Endothelial cell of hepatic sinusoid (primary cell): Measurements from ENCODE around the gene SNRNP70.

Experiments used
- in situ Hi-C: cut with HindIII; loops from 2 replicates; pipeline ENCODE4 v1.10.0; 2017; ENCODE audit warnings: low sequenced_read_pairs

The SNRNP70 gene

GRCh38 chr19:49141352-49141751 lies 56.1 kb downstream of the SNRNP70 start:
- in situ Hi-C loops: no loop called here

- in situ Hi-C loops: no loop called here
Measured at GRCh38 chr19:49142866-49143335, 57.6 kb downstream of the SNRNP70 start.

DNA sequence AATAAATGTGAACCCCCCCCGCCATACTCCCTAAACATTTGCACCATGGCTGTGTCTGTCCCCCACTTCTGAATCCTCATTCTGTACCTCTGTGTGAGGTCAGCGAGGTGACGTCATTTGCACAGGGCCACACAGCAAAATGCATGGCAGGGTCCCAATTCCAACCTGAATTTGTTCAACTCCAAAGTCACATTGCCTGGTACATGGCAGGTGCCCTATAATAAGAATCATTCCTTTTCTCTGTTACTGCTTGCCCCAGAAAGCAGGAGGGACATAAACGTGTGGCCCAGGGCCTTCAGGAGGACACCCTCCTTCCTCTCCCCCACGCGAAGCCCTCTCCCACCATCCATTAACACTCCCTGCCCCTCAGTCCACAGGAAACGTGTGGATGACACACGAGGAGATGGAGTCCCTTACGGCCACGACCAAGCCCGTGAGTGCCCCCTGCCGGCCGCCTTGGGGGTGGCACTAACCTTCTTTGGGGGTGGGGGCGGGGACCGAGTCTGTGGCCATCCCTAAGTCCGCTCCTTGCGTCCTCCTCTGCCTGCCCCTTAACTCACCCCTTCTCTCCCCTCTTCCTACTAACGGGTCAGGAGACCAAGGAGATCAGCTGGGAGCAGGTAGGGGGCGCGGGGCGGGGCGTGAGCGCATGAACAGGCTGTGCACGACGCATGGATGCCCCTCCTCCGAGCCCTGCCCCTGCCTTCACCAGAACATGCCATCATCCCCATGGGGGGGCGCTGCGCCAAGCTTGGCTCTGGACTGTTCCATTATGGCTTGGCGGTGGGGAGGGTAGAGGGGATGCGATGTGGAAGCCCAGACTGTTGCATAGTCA lies 60.5 kb downstream of the SNRNP70 start:
- in situ Hi-C loops: loop anchor here (5.0 kb wide), 1 partner anchor 52 kb away; no protein-coding TSS in a partner anchor

- in situ Hi-C loops: loop anchor here (5.0 kb wide), 1 partner anchor 51 kb away; no protein-coding TSS in a partner anchor
Measured at GRCh38 chr19:49146408-49146770, 61.1 kb downstream of the SNRNP70 start.

- in situ Hi-C loops: loop anchor here (5.0 kb wide), 1 partner anchor 49 kb away; no protein-coding TSS in a partner anchor
Measured at GRCh38 chr19:49148044-49148682, 62.9 kb downstream of the SNRNP70 start.

- in situ Hi-C loops: loop anchor here (5.0 kb wide), 1 partner anchor 48 kb away; no protein-coding TSS in a partner anchor
Measured at GRCh38 chr19:49148784-49149651, 63.8 kb downstream of the SNRNP70 start.

DNA sequence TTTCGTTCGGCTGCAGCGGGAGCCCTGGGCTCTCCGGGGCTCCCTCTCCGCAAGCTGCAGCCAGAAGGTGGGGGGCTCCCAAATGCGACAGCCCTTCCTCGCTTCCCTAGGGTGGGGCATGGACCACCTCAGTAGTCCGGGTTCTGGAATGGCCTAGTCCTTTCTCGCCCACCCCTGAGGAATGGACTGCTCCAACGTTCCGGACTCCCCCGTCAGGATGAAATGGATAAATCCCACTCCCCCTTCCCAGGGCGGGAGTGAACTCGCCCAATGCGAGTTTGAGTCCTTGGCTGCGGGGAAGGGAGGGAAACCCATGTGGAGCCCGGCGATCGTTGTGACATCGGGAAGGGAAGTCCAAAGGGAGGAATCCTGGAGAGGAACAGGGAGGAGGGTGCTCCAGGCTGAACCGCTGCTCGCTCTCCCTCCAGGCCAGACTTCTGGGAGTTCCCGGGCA lies 64.4 kb downstream of the SNRNP70 start:
- in situ Hi-C loops: loop anchor here (5.0 kb wide), 1 partner anchor 48 kb away; no protein-coding TSS in a partner anchor

GRCh38 chr19:49150106-49150943 lies 65.1 kb downstream of the SNRNP70 start:
- in situ Hi-C loops: no loop called here

DNA sequence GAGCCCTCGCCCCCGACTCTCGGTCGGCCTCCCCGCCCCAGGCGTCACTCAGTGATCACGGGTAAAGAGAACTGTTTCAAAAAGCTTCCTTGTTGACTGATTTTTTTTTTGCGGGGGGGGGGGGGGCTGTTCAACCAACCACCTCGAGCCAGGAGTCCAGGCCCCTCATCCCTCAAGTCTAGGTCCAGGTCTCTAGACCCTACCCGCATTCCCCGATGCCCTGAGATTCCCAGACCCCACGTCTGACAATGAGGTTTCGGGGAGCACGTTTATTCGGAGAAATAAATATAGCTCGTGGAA lies 65.6 kb downstream of the SNRNP70 start:
- in situ Hi-C loops: no loop called here

- in situ Hi-C loops: no loop called here
Measured at GRCh38 chr19:49151267-49152118, 66.2 kb downstream of the SNRNP70 start.

DNA sequence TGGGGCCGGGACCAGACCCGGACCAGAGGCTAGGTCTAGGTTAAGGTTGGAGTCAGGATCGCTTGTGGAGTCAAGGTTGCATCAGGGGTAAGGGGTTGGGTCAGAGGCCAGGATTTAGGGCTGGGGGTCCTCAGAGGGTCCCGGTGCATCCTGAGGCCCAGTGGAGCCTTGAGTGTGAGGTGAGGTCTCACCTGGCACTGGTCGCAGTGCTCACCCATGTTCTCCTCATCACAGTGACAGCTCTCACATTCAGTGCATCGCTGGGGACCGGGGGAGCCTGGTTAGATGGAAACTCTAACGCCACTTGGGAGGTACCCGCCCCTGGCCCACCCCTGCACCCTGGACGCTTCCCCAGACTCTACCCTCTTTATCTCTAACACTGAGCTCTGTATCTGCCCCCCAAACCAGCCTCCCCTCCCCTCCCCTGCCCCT lies 66.9 kb downstream of the SNRNP70 start:
- in situ Hi-C loops: no loop called here

DNA sequence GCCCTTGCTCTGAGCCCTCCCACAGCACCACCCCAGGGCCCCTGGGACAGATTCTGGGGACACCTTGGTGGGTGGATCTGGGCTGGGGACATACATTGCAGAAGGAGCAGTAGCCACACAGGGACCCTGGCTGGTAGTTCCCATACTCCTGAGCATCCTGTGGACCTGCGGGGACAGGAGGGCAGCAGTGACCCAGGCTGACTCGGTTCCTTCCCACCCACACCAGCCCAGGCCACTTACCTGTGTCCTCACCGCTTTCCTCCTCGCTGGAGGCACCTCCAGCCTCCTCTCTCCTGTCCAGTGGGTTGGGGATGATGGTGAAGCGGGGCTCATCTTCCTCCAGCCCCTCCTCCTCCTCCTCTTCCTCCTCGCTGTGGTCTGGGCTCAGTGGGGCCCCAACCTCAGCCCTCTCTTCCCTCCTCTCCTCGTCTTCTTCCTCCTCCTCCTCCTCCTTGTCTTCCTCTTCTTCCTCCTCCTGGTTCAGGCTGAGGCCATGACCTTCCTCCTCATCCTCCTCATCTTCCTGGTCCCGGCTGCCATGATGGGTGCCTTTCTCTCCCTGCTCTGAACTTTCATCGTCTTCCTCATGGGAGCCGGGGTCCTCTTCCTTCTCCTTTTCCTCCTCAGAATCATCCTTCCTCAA lies 68.0 kb downstream of the SNRNP70 start:
- in situ Hi-C loops: no loop called here

DNA sequence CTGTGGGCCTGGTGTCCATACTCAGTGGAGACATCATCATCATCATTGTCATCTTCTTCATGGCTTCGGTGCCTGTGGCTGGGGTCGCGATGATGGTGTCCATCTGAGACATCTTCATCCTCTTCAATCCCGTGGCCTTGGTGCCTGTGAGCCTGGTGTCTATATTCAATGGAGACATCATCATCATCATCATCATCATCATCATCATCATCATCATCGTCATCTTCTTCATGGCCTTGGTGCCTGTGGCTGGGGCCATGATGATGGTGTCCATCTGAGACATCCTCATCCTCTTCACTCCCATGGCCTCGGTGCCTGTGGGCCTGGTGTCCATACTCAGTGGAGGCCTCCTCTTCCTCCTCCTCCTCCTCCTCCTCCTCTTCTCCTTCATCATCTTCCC lies 69.0 kb downstream of the SNRNP70 start:
- in situ Hi-C loops: no loop called here

DNA sequence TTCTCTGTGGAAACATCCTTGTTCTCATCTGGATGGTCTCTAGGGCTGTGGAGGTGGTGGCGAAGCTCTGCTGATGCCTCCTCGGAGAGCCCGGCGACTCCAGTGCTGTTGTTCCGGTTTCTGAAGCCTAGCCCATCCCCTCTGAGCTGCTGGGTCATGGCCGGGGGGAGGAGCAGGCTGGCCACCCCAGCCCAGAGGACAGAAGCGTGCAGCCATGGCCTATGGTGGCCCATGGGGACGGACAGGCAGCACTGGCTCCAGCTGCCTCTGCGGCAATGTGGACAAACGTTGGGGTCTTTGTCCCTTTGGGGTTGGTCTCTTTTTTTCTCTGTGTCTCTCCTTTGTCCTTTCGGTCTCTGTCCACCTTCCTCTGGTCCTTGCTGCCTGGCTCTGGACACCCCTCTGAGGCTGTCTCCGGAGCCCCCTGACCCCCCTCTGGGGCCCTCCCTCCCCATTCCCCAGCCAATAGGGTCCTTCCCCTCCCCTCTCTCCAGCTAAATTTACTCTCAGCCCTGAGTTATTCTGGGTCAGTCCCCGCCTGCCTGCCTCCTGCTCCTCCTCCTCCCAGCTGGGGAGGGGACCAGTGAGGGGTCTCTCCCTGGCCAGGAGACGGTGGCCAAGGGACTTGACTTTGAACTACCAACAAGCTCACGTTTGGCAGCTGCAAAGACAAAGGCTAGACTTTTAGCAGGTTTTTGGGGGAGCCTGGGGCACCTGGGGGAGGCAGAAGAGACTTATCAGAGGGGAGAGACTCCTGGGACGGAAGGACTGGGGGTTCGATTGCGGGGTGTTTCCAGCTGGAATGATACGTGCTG lies 70.0 kb downstream of the SNRNP70 start, which contains the start of gene HRC:
Gene HRC (minus strand): TSS at position 392 of the 815 bp plus-strand sequence. CDS start 159 bp downstream, at position 233.
- in situ Hi-C loops: no loop called here

DNA sequence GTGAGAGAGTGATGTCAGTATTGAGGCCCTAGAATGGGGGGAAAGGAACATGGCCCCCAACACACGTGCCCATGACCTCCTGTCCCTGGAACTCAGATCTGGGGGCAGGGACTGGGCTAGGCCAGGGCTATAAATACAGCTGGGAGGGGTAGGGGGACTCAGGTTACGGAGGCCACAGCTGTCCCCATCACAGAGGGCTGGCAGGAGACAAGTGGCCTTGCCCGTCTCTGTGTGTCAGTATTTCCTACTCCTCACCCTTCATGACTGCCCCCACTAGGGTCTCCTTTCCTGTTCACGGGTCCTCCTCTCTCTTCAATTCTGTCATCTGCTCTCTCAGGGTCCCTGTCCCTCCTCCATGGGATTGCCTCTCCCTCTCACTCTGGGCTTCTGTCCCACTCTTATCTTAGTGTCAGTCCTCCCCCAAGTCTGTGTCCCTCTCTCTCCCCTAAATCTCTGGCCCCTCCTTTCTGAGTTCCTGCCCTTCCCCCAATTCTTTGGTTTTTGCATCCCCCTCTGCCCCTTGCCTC lies 70.6 kb downstream of the SNRNP70 start:
- in situ Hi-C loops: no loop called here

DNA sequence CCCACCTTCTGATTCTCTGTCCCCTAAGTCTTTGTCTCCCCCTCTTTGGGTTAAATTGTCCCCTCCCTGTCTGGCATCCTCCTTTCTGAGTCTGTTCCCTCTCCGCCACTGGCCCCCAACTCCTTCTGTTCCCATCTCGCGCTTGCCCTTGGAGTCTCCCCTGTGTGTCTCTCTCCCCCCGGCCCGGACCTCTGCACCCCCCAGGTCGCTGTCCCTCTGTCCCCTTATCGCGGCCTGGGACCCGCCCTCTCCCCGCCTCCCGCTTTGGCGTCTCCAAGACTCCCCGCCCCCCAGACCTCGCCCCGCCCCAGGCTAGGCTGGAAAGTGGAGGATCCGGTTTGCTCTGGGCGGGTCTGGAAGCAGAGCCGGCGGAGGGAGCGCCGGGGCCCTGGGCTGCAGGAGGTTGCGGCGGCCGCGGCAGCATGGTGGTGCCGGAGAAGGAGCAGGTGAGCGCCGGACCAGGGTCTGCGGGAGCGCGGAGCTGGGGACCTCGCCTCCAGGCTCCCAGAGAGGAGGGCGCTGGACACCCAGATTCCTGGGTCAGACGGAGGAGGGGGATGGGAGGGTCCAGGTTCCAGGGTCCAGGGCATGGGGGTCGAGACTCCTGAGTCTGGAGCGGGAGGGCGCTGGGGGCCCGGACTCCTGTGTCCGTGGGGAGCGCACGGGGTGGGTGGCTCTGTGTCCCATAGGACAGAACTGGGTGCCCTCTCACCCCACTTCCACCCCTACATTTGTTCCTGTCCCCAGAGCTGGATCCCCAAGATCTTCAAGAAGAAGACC lies 72.4 kb downstream of the SNRNP70 start, which contains the start of gene TRPM4:
Gene TRPM4 (plus strand): TSS at position 348 of the 780 bp plus-strand sequence. CDS start 75 bp downstream, at position 423.
- in situ Hi-C loops: no loop called here
